A172 (cell line): Measurements from ENCODE around the gene DSC2. TPM values are rescaled to one million over a fixed set of nuclear protein-coding genes. Genes with fewer than 3 reads are reported as not detected.
"Not testable (repeated sequence)": the region's sequence is repeated elsewhere in the genome, so short reads cannot be mapped to it uniquely, and the experiment has no call there.

Source experiments
- DNase-seq: peaks from one replicate; pipeline ENCODE4 v3.0.0-alpha.2; 2015; ENCODE audit warnings: low spot score
- total RNA-seq: library from RNA; depleted of rRNA; stranded (reverse); fragments of >200 nt; shearing (Covaris generic); gene quantifications from 2 replicates; pipeline ENCODE4 v1.2.3, GENCODE V29; 2014; rRNA removed

Gene DSC2
- total RNA-seq: not detected in 2 replicates

- no peak for DNase-seq
These were observed at the start of gene DSC2 for GRCh38 chr18:31102025-31102684. Gene DSC2 (minus strand): TSS chr18:31102421. CDS start chr18:31101971, 450 bp downstream.

GRCh38 chr18:31149351-31149750, 47.1 kb upstream of the DSC2 start:
- no peak for DNase-seq

GRCh38 chr18:31148600-31148999, 46.4 kb upstream of the DSC2 start:
- DNase-seq: no peak

- DNase-seq: no peak
These were observed 44.6 kb upstream of the DSC2 start for GRCh38 chr18:31146809-31147208.

GRCh38 chr18:31143025-31143424, 40.8 kb upstream of the DSC2 start:
- no peak for DNase-seq

- no peak for DNase-seq
These were observed 36.5 kb upstream of the DSC2 start for GRCh38 chr18:31138709-31139108.

GRCh38 chr18:31134988-31135529, 32.8 kb upstream of the DSC2 start:
- DNase-seq: no peak

- no peak for DNase-seq
These were observed 27.3 kb upstream of the DSC2 start for GRCh38 chr18:31129398-31130115.

GRCh38 chr18:31125878-31126277, 23.7 kb upstream of the DSC2 start:
- no peak for DNase-seq

GRCh38 chr18:31123125-31123524, 20.9 kb upstream of the DSC2 start:
- not testable (repeated sequence) for DNase-seq

GRCh38 chr18:31120594-31120993, 18.4 kb upstream of the DSC2 start:
- DNase-seq: no peak

- no peak for DNase-seq
These were observed 14.8 kb upstream of the DSC2 start for GRCh38 chr18:31116853-31117595.

GRCh38 chr18:31112804-31113203, 10.6 kb upstream of the DSC2 start:
- DNase-seq: no peak

- DNase-seq: no peak
These were observed 3.5 kb upstream of the DSC2 start for GRCh38 chr18:31105733-31106132.

GRCh38 chr18:31104444-31104843, 2.2 kb upstream of the DSC2 start:
- no peak for DNase-seq

GRCh38 chr18:31103423-31103822, 1.2 kb upstream of the DSC2 start:
- no peak for DNase-seq

GRCh38 chr18:31102941-31103340, 720 bp upstream of the DSC2 start:
- no peak for DNase-seq

- no peak for DNase-seq
These were observed 817 bp downstream of the DSC2 start for GRCh38 chr18:31101183-31102024.

- no peak for DNase-seq
These were observed 1.6 kb downstream of the DSC2 start for GRCh38 chr18:31100436-31101182.

GRCh38 chr18:31099450-31100230, 2.6 kb downstream of the DSC2 start:
- DNase-seq: no peak
